ENCODE results near the gene COPB2.

- TF ChIP-seq CTCF (IDR thresholded peaks at IDR 0.05 in 2 of 3, conservative IDR thresholded peaks at IDR 0.05 in 1 of 3; ENCODE audit: borderline replicate concordance in 1 of 3, insufficient read depth in 1 of 3, low read depth in 2 of 3, low read length in 2 of 3) (no peak), SP1 (IDR thresholded peaks at IDR 0.05; ENCODE audit: low read depth) (no peak), POLR2A (IDR thresholded peaks at IDR 0.05; ENCODE audit: borderline replicate concordance, extremely low read depth, insufficient read depth, insufficient read length) (no peak), ZNF274 (IDR thresholded peaks at IDR 0.05; ENCODE audit: low read depth, low read length) (no peak)
Measured at GRCh38 chr3:139421040-139421439, 31.6 kb upstream of the COPB2 start.
